OCI-M2 (cell line): ENCODE data around the gene ACSL6.
"Not testable (repeated sequence)": the region's sequence is repeated elsewhere in the genome, so short reads cannot be mapped to it uniquely, and the experiment has no call there.

Experiments used
- DNase-seq: peaks from one replicate; lab custom pipeline; 2025; ENCODE audit not compliant: unreplicated experiment; lab: John Stamatoyannopoulos, UW

ACSL6 gene

DNA sequence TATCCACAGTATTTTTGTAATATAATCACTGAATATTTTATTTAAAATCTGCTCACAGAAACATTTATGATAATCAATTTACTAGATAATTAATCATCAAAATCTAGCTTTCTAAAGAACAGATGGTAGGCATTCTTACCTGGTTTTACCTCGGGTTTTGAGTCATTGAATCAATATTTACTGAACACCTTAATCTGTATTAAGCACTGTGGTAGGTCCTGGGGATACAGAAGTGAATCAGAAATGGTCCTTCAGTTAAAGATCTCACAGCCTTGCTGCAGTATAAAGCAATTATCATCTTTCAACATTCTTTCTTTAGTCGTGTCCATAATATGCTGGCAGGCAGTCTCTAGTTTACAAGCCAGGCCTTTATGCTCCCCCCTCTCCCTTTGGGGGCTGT, 64.0 kb downstream of the ACSL6 start:
- no peak for DNase-seq

DNA sequence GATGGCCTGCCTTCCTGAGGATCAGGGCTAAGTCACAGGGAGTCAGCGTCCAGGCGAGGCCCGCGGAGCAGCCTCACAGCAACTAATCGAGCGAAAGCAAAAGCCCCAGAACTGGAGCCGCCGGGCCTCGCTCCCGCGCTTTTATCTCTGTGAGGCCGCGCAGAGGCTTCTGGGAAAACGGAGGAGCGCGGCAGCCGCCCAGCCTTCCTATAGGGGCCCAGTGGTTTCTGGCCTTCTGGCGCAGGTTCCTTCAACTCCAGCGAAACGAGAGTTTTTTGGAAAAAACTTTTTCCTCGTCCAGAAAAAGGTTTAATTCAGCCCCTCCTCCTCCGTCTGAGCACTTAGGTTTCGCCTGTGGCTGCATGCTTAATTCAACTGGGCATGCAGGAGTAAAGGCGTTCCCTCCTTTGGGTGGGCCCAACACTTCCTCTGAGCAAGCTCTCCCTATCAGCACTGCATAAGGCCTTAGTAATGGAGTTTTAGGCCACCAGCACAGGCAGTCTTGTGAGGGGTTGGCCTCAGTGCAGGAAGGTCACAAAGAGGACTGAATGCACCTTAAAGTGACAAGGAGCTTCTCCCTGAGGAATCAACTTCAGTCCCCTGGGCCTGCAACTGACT, 65.8 kb downstream of the ACSL6 start, which contains the start of gene MEIKIN:
MEIKIN (minus strand) TSS at position 113 of the 618 bp plus-strand sequence. CDS start 158 bp downstream, outside the sequence.
- no peak for DNase-seq

DNA sequence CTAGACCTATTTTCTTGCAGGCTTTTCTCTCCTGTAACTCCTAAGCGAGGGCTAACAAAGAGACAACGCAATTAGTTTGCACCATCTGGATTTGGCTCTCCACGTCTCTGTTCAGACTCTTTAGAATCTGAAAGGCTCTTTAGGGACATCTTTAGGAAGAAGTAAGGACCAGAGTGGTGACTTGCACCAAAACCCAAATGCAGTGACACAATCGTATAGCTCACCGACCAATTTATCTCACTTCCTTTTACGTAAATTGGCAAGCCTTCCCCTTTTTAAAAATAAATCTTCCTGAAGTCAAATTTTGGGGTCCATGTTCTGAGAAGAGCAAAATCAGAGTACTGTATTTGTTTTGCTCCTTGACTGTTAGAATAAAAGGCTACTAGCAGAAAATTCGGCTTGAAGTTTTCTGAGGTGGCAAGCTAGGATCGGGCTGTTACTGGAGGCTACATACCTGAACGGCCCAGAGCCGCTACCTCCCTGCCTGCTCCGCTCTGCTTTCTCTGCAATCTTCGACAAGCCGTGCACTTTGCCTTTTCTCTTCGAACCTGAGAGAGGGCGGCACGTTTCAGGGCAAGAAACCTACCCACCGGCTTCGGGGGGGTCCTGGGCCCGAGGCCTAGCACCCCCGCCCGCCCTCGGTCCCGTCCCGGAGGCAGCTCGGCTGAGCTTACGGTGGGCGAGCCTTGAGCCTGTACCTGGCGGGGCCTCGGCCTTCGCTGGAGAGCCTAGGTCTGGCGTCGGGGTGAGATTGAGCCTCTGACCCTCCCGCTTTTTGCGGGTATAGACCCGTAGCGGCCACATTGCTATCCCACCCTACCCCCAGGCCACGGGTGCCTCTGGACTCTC, 66.5 kb downstream of the ACSL6 start:
- DNase-seq: no peak

DNA sequence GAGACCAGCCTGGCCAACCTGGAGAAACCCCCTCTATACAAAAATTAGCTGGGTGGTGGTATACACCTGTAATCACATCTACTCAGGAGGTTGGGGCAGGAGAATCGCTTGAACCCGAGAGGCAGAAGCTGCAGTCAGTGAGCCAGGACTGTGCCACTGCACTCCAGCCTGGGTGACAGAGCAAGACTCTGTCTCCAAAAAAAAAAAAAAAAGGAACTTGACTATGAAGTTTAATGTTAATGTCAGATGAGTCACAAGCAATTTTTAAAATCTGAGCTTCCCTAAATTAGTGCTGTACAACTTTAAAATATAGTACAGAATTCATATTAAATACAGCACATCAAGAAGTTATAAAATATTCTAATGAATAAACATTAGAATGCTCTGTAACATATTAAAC, 67.5 kb downstream of the ACSL6 start:
- no peak for DNase-seq

DNA sequence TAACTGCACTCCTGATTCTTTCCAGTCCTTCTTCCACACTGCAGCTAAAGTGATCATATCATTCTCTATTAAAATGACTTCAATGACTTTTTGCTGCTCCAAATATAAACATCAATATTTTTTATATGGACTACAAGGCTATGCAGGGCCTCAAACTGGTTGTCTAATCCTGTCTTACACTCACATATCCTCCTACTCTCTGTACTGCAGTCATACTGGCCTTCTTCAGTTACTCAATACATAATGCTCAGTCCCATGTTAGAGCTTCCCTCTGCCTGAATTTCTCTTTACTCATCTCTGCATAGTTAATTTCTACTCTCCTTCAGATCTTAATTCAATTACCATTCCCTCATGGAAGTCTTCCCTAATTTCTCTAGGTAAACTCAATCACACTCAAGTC, 69.4 kb downstream of the ACSL6 start:
- no peak for DNase-seq

DNA sequence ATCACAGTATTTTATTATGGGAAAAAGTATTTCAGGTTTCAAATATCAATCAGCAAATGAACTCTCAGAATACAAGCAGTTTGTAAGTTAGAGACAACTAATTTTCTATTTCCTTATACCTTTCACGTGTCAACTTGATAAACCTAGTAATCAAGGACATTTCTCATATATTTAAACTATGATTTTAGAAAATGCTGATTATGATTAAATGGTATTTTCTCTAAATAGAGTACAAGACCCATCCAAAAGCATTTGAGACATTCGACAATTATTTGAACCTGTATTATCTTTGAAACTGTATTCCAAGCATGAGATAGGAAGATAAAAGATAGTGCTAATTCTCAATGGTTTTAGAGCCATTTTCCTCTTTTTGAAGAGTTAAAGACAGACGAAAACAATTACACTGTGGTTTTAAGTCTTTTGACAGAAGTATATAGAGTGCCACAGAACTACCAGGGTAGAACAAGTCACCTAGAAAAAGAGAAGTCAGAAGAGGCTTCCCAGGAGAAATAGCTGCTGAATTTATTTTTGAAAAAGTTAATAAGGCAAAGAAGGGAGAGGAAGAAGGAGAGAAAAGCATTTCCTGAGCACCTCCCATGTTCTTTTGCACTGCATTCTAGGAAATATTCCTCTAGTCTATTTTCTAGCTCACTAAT, 71.6 kb downstream of the ACSL6 start:
- DNase-seq: no peak

DNA sequence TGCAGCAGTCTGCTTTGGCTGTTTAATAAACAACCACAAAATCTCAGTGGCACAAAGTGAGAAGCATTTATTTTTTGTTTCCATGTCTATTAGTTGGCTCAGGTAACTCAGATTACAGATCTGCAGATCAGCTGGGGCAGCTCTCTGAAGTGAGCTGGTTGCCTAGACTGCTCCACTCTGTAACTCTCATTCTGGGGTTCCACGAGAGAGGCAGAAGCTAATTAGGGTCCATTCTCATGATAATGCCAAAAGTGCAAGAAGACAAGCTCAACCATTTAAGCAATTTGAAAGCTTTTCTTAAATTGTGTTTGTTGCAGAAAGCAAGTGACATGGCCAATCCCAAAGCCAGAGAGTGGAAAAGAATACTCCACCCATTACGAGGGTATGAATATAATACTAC, 79.2 kb downstream of the ACSL6 start:
- no peak for DNase-seq

DNA sequence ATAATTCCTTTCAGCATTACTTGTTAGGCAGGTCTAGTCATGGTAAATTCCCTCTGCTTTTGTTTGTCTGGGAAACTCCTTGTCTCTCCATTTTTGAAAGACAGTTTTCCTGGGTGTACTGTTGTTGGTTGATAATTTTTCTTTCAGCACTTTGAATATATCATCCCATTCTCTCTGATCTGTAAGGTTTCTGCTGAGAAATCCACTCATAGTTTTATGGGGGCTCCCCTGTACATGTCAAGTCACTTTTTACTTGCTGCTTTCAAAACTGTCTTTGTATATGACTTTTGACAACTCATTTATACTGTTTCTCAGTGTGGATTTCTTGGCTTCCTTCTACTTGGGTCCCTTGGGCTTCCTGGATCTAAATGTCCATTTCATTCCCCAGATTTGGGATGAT, 82.5 kb downstream of the ACSL6 start:
- DNase-seq: no peak

DNA sequence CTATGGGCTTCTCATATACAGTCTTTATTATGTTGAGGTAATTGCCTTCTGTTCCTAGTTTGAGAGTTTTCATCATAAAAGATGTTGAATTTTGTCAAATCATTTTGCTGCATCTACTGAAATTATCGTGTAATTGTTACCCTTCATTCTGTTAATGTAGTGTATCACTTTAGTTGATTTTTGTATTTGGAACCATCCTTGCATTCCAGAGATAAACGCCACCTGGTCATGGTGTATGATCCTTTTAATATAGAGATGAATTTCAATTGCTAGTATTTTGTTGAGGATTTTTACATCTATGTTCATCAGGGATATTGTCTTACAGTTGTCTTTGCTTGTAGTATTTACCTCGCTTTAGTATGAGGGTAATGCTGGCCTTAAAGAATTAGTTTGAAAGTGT, 85.3 kb downstream of the ACSL6 start:
- DNase-seq: no peak

DNA sequence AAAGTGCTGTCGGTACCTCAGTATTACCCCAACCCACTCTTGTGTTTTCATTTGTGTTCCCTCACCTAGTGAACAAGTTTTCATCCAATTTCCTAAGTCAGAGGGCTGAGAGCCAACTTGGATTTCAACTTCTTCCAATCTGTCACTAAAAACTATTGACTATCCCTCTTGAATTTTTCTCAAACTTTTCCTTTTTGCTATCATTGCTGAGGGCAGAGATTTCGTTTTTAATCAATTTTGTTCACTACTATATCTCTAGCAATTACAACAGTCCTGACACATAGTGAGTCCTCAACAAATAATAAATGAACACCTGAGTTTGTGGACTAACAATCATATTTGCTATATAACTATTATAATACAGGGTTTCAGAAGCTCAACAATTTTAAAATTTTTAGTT, 95.0 kb downstream of the ACSL6 start:
- no peak for DNase-seq

DNA sequence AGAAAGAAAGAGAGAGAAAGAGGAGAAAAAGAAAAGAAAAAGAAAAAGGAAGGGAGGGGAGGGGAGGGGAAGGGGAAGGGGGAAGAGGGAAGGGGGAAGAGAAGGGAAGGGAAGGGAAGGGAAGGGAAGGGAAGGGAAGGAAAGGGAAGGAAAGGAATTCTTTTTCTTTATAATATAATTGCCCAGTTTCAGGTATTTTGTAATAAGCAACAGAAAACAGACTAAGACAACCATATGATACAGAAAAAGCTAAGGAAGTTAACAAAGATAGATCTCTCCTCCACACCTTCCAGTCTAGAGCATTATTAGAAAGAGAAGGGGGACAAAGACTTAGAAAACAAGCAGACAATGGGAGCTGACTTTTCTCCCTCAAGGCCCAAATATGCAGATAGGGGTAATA, 97.0 kb downstream of the ACSL6 start:
- DNase-seq: no peak

DNA sequence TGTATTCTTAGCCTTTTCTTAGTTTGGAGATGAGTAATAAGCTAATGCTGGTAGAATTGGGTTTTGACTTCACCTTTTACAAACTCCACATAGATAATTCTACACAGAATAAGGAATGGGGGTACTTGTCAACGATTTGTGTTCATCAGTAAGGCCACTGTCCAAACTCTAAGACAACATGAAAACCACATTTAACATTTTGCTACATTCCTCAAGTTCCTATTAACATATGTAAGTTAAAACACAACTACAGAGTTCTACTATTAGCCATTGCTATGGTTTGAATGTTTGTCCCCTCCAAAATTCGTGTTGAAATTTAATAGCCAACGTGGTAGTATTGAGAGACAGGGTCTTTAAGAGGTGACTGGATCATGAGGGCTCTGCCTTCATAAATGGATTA, 97.9 kb downstream of the ACSL6 start:
- DNase-seq: no peak

DNA sequence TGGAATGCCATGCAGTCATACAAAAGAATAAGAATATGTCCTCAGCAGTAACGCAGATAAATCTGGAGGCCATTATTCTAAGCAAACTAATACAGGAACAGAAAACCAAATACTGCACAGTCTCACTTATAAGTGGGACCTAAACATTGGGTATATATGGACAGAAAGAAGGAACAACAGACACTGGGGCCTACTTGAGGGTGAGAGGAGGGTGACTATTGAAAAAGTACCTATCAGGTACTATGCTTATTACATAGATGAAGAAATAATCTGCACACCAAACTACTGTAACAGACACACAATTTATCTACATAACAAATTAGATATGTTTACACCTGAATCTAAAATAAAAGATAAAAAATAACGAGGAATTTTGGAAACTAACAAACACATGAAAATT, 104.8 kb downstream of the ACSL6 start:
- no peak for DNase-seq

DNA sequence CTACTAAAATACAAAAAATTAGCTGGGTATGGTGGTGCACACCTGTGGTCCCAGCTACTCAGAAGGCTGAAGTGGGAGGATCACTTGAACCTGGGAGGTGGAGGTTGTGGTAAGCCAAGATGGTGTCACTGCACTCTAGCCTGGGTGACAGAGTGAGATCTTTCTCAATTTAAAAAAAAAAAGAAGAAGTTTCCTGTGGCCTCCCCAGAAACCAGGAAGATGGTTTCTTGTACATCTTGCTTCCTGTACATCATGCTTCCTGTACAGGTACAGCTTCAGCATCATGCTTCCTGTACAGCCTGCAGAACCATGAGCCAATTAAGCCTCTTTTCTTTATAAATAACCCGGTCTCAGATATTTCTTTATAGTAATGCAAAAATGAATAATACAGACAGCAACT, 109.2 kb downstream of the ACSL6 start:
- not testable (repeated sequence) for DNase-seq
